ENCODE data around the gene TGIF2.

- TF ChIP-seq CTCF (IDR thresholded peaks at IDR 0.05 in 2 of 3, conservative IDR thresholded peaks at IDR 0.05 in 1 of 3; ENCODE audit: insufficient read depth in 2 of 3, low read depth in 1 of 3, low read length in 3 of 3) (no peak), JUND (IDR thresholded peaks at IDR 0.05; ENCODE audit: borderline replicate concordance, low read depth, low read length) (no peak), JUND (tag; IDR thresholded peaks at IDR 0.05; ENCODE audit: borderline replicate concordance, low read depth, low read length) (no peak), ARID2 (IDR thresholded peaks at IDR 0.05) (no peak), FOXJ3 (CRISPR knock-in tag; IDR thresholded peaks at IDR 0.05) (no peak), CHD1 (IDR thresholded peaks at IDR 0.05; ENCODE audit: low read length) (no peak), EZH2 (IDR thresholded peaks at IDR 0.05; ENCODE audit: borderline replicate concordance, low read depth, low read length) (no peak), ZNF274 (IDR thresholded peaks at IDR 0.05; ENCODE audit: borderline replicate concordance, low read depth, low read length) (no peak), ZBTB17 (CRISPR knock-in tag; IDR thresholded peaks at IDR 0.05) (no peak), CHD2 (IDR thresholded peaks at IDR 0.05; ENCODE audit: low read depth, low read length) (no peak), E2F5 (CRISPR knock-in tag; IDR thresholded peaks at IDR 0.05) (no peak), XRCC3 (IDR thresholded peaks at IDR 0.05) (no peak)
Measured at GRCh38 chr20:36532822-36533221, 40.6 kb upstream of the TGIF2 start.

Measured in K562 (cell line).